Activated T-cell treated with anti-CD3 and anti-CD28 coated beads for 4 hours (primary cell): Measurements from ENCODE around the gene DPAGT1.
A peak's percentile ranks its signal among the peaks of the same experiment; 100 is the strongest.
"Not testable (repeated sequence)": the region's sequence is repeated elsewhere in the genome, so short reads cannot be mapped to it uniquely, and the experiment has no call there.

Experiments used
- DNase-seq: peaks from one replicate; pipeline ENCODE4 v3.0.0-alpha.2; 2020

Gene DPAGT1

DNA sequence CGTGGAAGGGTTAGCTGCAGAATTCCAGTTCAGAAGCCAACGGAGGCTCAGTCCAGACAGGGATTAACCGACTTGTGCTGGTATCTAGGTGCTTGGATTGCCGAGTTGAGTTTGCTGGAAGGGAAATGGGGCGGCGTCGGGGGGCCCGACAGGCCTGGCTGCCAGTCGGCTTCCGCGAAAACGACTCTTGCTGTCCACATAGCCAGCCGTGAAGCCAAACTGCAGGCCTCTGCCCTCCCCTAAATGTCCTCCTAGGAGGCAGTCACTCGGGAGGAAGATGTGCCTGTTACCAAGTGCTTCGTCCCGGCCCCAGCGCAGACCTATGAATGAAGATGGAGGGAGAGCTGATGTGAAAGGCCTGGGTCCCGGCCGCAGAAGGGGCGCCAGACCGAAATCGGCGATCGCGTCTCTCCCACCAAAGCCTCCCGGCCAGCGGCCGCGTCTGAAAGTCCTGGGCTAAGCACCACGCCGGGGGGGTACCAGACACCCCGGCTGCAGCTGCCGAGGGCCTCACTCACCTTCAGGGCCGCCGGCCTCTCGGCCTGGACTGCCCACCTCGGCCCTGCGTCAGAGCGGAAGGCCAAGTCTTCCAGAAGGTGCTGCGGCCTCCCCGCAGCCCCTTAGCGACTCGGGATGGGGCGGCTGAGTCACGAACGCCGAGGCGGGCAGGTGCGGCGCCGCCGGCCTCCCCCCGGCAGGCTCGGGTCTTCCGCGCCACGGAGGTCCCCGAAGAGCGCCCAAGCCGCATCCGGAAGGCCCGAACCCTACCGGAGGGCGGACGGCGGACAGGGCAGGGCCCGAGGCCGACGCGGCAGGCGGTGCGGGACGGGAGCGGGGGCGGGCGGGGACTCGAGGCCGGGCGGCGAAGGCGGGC is 7.5 kb downstream of the DPAGT1 start:
- peak; percentile 40 for DNase-seq

DNA sequence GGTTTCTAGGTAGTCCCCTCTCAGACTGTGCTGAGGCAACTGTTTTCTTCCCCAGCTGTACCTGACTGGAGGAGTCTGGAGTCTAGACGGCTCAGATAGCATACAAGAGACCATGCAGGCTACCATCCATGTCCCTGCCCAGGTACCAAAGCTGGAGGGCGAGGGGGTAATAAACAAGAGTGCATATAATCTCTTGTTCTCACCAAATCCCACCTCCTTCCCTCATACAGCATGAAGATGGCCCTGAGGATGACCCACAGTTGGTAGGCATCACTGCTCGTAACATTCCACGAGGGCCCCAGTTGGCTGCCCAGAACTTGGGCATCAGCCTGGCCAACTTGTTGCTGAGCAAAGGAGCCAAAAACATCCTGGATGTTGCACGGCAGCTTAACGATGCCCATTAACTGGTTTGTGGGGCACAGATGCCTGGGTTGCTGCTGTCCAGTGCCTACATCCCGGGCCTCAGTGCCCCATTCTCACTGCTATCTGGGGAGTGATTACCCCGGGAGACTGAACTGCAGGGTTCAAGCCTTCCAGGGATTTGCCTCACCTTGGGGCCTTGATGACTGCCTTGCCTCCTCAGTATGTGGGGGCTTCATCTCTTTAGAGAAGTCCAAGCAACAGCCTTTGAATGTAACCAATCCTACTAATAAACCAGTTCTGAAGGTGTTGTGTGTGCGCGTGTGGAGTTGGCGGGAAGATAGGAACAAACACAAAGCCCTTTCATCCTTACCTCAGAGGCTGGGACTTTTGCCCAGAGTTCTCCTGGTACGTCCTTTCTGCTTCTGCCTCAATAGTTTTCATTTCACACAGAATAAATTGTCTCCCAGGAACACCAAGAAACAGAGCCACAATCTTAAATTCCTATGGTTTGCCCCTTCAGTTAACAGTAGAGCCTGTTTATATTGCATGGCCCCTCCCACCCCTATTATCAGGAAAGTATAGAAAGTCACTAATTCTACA is 8.5 kb downstream of the DPAGT1 start:
- no peak for DNase-seq

DNA sequence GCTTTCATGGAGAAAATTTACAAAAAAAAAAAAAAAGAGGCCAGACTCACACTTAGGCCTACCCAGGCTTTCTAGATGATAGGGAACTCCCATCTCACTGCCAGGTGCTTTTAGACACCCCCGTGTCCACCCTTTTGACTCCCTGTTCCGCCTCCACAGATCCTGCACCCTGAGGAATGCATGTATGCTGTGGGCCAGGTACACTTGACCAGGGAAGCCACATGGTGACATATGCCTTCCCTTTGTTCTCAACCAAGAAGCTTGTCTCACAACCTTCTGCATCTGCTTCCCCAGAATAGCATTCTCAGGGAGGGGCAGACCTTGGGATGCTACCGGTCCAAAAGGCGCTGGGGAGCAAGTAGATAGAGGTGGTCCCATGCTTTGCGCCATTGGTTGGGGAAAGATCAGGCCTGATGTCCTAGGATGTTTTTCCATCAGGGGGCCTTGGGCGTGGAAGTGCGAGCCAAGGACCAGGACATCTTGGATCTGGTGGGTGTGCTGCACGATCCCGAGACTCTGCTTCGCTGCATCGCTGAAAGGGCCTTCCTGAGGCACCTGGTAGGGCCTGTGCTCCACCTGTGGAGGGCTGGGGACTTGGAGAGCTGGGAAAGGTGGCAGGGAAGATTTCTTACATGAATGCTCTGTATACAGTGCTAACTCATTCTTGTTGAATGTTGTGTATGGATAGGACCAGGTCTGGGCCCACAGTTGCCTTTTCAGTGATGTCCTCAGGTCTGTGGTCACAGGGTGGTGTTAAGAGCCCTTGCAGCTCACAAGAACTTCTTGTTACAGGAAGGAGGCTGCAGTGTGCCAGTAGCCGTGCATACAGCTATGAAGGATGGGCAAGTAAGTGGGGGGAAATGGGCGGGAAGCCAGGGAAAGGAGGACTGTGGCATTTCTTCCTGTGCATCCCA is 9.4 kb downstream of the DPAGT1 start:
- DNase-seq, result no peak

DNA sequence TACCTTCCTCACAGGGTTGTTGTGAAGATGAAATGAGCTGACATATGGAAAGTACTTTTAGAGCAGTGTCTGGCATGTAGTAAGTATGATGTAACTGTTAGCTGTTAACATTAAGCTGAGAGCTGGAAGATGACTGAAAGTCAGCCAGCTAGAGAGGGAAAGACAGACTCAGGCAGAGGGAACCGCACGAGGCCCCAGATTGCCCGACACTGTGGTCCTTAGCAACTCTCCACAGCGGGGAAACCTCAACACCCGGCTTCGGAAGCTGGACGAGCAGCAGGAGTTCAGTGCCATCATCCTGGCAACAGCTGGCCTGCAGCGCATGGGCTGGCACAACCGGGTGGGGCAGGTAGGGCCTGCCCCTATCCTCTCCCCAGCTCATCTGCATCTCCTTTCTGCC is 10.5 kb downstream of the DPAGT1 start:
- no peak for DNase-seq

DNA sequence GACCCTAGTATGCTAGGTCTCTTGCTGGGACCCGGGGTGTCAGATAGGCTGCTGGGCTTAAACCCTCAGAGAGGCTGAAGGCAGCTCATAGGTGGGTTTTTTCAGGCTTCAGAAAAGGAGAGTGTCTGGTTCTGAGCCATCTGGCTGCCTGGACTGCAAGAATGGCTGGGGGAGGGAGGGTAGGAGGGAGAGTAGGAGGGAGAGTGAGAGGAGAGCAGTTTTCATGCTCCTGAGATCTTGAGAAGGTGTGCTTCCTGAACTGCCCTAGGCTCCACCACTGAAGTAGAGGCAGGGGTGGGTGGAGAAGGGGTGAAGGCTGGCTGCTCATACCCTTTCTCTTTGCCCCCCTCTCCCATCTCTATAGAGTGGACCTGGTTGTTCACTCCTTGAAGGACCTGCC is 12.3 kb downstream of the DPAGT1 start:
- no peak for DNase-seq

DNA sequence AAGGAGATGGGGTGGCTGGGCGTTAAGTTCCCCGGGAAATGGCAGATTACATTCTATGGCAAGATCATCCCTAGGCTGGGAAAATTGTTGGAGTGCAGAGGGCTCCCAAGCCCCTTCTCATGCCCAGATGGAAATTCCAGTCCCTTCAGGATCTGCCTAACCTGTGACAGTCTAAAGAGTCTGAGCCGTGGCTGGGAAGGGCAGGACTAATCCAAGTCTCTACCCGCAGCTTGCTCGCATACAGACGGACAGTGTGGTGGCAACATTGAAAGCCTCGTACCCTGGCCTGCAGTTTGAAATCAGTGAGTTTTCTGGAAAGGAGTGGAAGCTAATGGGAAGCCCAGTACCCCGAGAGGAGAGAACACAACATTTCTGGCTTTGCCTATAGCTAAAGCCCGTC is 13.2 kb downstream of the DPAGT1 start:
- no peak for DNase-seq

DNA sequence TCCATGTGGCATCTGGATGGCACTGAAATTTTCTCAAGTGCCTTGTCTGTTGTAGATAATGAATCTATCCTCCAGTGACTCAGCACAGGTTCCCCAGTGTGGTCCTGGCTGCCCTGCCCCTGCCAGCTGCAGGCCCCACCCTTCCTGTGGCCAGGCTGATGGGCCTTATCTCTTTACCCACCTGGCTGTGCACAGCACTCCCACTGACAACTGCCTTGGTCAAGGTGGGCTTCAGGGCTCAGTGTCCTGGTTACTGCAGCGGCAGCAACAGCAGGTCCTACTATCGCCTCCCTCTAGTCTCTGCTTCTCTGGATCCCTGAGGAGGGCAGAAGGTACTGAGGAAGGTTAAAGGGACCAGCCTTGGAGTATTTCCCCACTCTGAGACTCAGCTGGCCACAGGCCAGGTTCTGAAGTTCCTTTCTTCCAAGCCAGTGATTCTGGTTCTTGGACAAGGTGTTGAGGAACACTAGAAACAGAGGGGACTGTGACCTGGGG is 13.9 kb downstream of the DPAGT1 start:
- DNase-seq, result no peak

DNA sequence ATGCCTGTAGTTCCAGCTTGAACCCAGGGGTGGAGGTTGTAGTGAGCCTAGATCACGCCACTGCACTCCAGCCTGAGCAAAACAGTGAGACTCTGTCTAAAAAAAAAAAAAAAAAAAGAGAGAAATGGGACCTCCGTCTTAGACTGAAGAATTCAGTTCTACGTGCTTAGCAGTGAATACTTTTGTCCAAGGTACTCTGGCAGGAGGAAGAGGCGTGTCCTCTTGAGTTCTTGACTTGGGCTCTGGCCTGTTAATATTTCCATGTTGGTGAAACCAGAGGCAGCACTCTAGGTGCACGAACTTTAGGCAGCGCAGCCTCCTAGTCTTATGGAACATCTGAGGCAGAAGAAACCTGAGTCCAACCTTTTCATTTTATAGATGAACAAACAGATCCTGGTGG is 14.5 kb downstream of the DPAGT1 start:
- DNase-seq, result no peak

DNA sequence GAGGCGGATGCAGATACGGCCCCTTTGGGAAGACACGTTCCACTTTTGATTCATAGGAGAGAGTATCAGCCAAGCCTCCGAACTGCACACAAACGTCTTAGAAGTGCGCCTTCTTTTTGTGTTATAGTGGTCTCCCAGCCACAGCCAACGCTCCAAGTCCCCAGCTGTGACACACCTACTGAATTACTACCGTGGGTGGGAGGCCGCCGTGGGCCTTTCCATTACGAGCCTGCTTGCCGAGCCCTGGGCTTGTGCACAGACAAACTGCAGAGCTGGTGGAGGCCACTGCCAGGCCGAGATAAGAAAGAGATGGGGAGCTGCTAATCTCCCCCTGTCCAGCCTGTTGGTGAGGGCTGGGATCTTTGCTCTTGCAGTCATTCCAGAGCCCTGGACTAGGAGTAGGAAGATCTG is 16.2 kb downstream of the DPAGT1 start:
- peak; percentile 39 for DNase-seq

DNA sequence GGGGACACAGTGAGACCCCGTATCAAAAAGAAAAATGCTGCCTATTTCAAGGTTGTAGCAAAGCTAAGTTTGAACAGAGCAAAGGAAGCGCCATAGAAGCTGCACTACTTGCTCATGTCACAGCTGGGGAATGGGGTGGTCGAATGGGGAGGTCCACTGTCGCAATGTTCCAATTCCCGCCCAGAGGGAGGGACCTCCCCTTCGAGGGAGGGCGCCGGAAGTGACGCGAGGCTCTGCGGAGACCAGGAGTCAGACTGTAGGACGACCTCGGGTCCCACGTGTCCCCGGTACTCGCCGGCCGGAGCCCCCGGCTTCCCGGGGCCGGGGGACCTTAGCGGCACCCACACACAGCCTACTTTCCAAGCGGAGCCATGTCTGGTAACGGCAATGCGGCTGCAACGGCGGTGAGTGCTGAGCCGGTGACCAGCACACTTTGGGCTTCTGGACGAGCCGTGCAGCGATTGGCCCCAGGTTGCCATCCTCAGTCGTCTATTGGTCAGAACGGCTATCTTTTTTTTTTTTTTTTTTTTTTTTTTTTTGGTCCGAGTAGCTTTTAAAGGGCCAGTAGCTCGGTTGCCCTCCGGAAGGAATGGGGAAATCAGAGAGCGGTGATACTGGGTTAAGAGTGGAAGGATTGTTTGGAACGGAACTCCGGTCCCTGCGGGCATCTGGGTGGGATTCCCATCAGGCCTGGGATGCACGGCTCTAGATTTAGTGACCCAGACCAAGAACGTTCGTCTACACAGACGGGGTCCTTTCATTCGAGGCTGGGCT is 16.8 kb downstream of the DPAGT1 start, which contains the start of gene HMBS:
Gene HMBS (plus strand): TSS at position 219 of the 774 bp plus-strand sequence. CDS start 153 bp downstream, at position 372.
- DNase-seq, result peak; percentile 87

DNA sequence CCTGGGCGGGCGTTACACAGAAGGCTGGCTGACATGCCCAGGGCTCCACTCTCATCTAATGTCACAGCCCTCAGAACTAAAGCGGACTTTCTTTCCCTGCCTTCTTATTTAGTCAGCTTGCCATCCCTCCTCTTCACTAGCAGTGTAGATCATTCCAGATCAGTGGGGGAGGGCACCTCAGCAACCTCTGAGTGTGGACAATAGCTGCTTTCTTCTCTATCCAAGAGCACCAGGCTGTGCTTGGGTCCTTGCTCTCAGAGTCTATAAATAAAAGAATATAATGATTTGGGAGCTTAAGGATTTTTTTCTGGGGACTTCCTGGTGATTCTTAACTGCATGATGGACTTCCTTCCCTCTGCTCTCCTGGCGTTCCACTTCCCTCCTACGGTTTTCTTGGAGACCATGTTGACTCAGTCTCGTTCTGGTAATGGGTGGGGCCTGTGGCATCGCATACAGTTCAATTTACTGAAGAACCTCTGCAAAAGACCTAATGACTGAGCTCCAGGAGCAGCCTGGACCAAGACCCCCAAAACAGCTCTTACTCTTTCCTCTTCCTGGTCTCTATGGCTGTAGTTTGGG is 19.9 kb downstream of the DPAGT1 start:
- no peak for DNase-seq

DNA sequence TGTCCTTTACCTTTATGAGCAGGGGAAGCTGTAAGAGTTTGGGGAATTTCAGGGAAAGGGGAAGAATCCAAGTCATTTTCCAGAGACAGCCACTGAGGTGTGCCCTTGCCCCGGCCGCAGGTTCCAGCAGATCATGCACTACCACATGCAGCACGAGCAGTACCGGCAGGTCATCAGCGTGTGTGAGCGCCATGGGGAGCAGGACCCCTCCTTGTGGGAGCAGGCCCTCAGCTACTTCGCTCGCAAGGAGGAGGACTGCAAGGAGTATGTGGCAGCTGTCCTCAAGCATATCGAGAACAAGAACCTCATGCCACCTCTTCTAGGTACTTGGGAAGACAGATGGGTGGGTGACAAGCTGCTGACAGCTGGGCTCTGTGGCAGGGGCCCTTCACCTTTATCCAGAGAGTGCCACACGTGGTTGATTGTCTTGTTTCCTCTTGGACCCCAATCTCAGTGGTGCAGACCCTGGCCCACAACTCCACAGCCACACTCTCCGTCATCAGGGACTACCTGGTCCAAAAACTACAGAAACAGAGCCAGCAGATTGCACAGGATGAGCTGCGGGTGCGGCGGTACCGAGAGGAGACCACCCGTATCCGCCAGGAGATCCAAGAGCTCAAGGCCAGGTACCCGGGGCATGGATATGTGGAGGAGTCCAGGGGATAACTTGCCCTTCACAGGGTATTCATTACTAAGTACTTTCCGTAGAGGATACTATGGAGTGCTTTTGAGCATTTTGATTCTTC is 22.8 kb downstream of the DPAGT1 start:
- DNase-seq, result no peak

DNA sequence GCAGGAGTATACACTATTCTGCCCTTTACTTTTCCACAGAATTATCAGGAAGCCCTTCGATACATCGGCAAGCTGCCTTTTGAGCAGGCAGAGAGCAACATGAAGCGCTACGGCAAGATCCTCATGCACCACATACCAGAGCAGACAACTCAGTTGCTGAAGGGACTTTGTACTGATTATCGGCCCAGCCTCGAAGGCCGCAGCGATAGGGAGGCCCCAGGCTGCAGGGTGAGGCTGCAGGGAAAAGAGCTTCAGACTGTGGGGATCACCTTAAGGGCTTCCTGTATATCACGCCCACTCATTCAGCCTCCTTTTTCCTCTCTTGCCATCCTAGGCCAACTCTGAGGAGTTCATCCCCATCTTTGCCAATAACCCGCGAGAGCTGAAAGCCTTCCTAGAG is 23.8 kb downstream of the DPAGT1 start:
- no peak for DNase-seq

DNA sequence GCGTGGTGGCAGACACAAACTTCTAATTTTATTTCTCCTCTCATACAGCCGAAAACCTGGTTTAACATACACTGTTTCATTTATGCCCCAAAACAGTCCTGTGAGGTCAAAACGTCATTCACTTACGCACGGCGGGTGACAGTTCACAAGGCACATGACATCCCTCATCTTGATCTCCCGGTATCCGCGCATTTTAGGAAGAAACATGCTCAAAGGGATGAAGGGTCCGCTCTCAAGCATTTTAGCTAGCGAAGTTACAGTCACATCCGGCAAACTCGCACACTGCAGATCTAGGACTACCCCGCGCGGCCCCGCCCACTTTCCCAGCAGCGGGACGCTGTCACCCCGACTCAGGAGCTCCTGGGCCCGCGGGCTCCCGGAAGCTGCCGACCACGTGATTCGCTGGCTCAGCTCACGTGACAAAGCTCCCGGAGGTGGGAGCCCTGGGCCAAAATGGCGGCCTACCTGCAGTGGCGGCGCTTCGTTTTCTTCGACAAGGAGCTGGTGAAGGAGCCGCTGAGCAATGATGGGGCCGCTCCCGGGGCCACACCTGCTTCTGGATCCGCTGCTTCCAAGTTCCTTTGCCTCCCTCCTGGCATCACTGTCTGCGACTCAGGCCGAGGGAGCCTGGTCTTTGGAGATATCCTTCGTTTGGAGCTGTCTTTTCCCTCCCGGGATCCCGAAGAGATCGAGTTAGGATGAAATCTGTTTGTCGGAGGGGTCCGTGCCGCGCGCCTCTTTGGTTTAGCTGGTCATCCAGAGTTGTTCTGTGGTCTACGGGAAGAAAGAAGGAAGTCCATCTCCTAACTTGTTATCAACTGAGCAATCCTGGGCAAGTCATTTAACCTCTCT is 34.1 kb downstream of the DPAGT1 start, which contains the start of gene VPS11:
Gene VPS11 (plus strand): TSS at position 448 of the 852 bp plus-strand sequence. CDS start 6 bp downstream, at position 454.
- DNase-seq, result peak; percentile 96

DNA sequence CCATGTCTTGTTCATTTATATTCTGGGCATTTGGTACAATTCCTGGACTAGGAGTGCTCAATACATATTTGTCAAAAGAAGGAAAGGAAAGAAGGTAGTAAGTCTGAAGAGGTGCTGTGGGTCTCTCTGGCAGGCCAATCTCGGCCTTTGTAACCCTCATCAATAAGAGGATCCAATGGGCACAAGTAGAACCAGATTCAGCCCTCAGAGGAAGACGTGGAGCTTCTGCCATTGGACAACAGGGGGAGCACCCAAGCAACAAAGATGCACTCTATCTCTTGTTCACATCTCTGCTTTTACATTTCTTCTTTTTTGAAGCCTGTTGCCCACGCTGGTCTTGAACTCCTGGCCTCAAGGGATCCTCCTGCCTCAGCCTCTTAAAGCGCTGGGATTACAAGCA is 36.3 kb downstream of the DPAGT1 start:
- peak; percentile 23 for DNase-seq

DNA sequence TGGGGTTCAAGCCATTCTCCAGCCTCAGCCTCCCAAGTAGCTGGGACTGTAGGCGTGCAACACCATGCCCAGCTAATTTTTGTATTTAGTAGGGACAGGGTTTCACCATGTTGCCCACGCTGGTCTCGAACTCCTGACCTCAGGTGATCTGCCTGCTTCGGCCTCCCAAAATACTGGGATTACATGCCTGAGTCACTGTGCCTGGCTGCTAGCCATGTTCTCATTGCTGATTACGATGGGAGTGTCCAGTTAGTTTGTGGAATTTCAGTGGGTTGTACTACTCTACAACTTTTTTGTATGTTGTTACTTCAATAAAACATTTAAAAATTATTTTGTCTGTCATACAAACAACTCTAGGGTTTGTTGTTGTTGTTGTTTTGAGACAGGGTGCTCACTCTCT is 38.9 kb downstream of the DPAGT1 start:
- DNase-seq, result no peak

DNA sequence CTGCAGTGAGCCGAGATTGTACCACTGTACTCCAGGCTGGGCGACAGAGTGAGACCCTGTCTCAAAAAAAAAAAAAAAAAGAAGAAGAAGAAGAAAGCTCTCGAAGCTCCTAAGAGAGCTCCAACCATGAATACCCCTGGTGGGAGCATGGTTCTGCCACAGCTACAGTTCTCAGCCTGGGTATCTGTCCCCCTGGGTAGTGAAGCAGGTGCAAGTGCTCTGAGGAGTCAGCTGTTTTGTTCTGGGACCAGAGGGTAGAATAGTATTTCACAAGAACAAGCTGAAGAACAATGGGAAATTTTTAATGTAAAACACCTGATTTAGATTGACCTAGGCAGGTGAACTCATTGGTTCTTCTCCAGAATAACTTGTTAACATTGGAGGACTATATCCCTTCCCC is 40.4 kb downstream of the DPAGT1 start:
- DNase-seq, result no peak

DNA sequence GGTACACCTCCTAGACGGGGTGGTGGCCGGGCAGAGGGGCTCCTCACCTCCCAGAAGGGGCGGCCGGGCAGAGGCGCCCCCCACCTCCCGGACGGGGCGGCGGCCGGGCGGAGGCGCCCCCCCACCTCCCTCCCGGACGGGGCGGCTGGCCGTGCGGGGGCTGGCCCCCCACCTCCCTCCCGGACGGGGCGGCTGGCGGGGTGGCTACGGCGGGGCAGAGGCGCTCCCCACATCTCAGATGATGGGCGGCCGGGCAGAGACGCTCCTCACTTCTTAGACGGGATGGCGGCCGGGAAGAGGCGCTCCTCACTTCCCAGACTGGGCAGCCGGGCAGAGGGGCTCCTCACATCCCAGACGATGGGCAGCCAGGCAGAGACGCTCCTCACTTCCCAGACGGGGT is 42.5 kb downstream of the DPAGT1 start:
- not testable (repeated sequence) for DNase-seq
